Keratinocyte (primary cell): ENCODE data around the gene LRWD1. TPM values are rescaled to one million over a fixed set of nuclear protein-coding genes. Genes with fewer than 3 reads are reported as not detected.

Source experiments
- DNase-seq: peaks from one replicate; pipeline ENCODE4 v3.0.0-alpha.2; 2011; ENCODE audit warnings: low read depth, missing footprints, low spot score
- FAIRE-seq: peaks from 2 replicates; lab custom pipeline; 2011; peaks lifted over from hg19 to GRCh38; lab: Jason Lieb, UNC
- H2AFZ ChIP-seq: 2 replicates; pipeline ENCODE4 v1.6.0; 2012; ENCODE audit warnings: low read length, control low read depth, inconsistent platforms; ENCODE audit not compliant: control insufficient read depth
- H3K27ac ChIP-seq: 2 replicates; pipeline ENCODE4 v1.5.1; 2011; ENCODE audit warnings: low read length; ENCODE audit not compliant: control insufficient read depth, insufficient read depth
- H3K27me3 ChIP-seq: 3 replicates; pipeline ENCODE4 v1.6.0; 2011; ENCODE audit warnings: low read length; ENCODE audit not compliant: control insufficient read depth, insufficient read depth; ENCODE audit errors: extremely low read depth
- H3K36me3 ChIP-seq, 2 experiments: 2 replicates in 1 of 2; 3 replicates in 1 of 2; pipeline ENCODE4 v1.5.1; 2011; ENCODE audit warnings: low read length in 2 of 2, mild to moderate bottlenecking in 1 of 2; ENCODE audit not compliant: control insufficient read depth in 2 of 2, insufficient read depth in 2 of 2; ENCODE audit errors: extremely low read depth in 1 of 2
- H3K4me1 ChIP-seq: 3 replicates; pipeline ENCODE4 v1.5.1; 2011; ENCODE audit warnings: low read length; ENCODE audit not compliant: control insufficient read depth, insufficient read depth; ENCODE audit errors: extremely low read depth
- H3K4me2 ChIP-seq: 3 replicates; pipeline ENCODE4 v1.6.0; 2011; ENCODE audit warnings: low read depth, low read length; ENCODE audit not compliant: control insufficient read depth, insufficient read depth; ENCODE audit errors: extremely low read depth
- H3K4me3 ChIP-seq, 3 experiments: fragments of 200-600 bp in 1 of 3; sonication (generic) in 1 of 3; 2 replicates in 2 of 3; 3 replicates in 1 of 3; pipeline ENCODE4 v1.5.1; 2011 to 2016; ENCODE audit warnings: low read length in 3 of 3, mild to moderate bottlenecking in 3 of 3, control low read depth in 2 of 3, inconsistent platforms in 1 of 3, low read depth in 1 of 3, mixed read lengths in 1 of 3, mixed run types in 1 of 3, moderate library complexity in 1 of 3; ENCODE audit not compliant: control insufficient read depth in 2 of 3, insufficient read depth in 2 of 3; ENCODE audit errors: extremely low read depth in 1 of 3
- H3K79me2 ChIP-seq: 2 replicates; pipeline ENCODE4 v1.6.0; 2012; ENCODE audit warnings: low read length; ENCODE audit not compliant: control insufficient read depth, insufficient read depth
- H3K9ac ChIP-seq: 3 replicates; pipeline ENCODE4 v1.6.0; 2011; ENCODE audit warnings: low read length; ENCODE audit not compliant: control insufficient read depth, insufficient read depth; ENCODE audit errors: extremely low read depth
- H3K9me1 ChIP-seq: 3 replicates; pipeline ENCODE4 v1.6.0; 2011; ENCODE audit warnings: low read length; ENCODE audit not compliant: control insufficient read depth, insufficient read depth; ENCODE audit errors: extremely low read depth
- H3K9me3 ChIP-seq: 2 replicates; pipeline ENCODE4 v1.5.1; 2012; ENCODE audit warnings: low read depth, low read length; ENCODE audit not compliant: control insufficient read depth
- H4K20me1 ChIP-seq: 3 replicates; pipeline ENCODE4 v1.6.0; 2011; ENCODE audit warnings: low read length; ENCODE audit not compliant: control insufficient read depth, insufficient read depth; ENCODE audit errors: extremely low read depth
- CTCF ChIP-seq, 3 experiments: IDR thresholded peaks in 1 of 3; conservative IDR thresholded peaks in 1 of 3; optimal IDR thresholded peaks in 1 of 3; 2 replicates in 2 of 3; 3 replicates in 1 of 3; pipeline versions ENCODE3 to v1.5.1; 2011; ENCODE audit warnings: low read length in 3 of 3, mild to moderate bottlenecking in 3 of 3, moderate library complexity in 2 of 3, control low read depth in 1 of 3, inconsistent platforms in 1 of 3; ENCODE audit not compliant: insufficient read depth in 2 of 3; ENCODE audit errors: extremely low read depth in 1 of 3
- EZH2 ChIP-seq: IDR thresholded peaks from one replicate; pipeline ENCODE4 v1.6.1; 2012; ENCODE audit warnings: inconsistent platforms, mild to moderate bottlenecking, low read length, moderate library complexity
- dilution Hi-C: fragments of 300-500 bp; cut with MboI; formaldehyde crosslinking; loops from one replicate; pipeline ENCODE4 v1.7.0; 2020; ENCODE audit warnings: low sequenced_read_pairs; ENCODE audit not compliant: extremely low pct_ligation_motif_present
- polyA plus RNA-seq, 5 experiments: library from polyadenylated mRNA; depleted of rRNA in 3 of 5; stranded (reverse) in 3 of 5; stranded (forward) in 1 of 5; unstranded in 1 of 5; fragments of >200 nt; gene quantifications; 1 replicate in 1 of 5; 2 replicates in 3 of 5; 3 replicates in 1 of 5; pipeline versions ENCODE4 v1.2.1 to v1.2.3, GENCODE V29; 2011 to 2012; ENCODE audit warnings: missing spikeins in 2 of 5, low read depth in 1 of 5, low replicate concordance in 1 of 5

Gene LRWD1
- polyA plus RNA-seq, 1 donor (not counting 4 experiments of a cell fraction or from before 2014, with no cell fraction given), result 11.3 TPM

- H4K20me1 ChIP-seq, result no peaks in the 10 kb centered on the region
- peak overlapping the region; percentile 71 for H3K9ac ChIP-seq
- H2AFZ ChIP-seq, result peak overlapping the region; percentile 58
- H3K27me3 ChIP-seq, result no peaks in the 10 kb centered on the region
- peak overlapping the region; percentile 70 for H3K27ac ChIP-seq
- DNase-seq (peak; percentile 81), FAIRE-seq (no peak)
- H3K4me3 ChIP-seq, result peak overlapping the region in 1 of 3 experiments; percentile 38
- no peaks in the 10 kb centered on the region for H3K9me1 ChIP-seq
- H3K4me2 ChIP-seq, result peak overlapping the region; percentile 46
- TF ChIP-seq CTCF (optimal IDR thresholded peaks at IDR 0.05 in 1 of 3, IDR thresholded peaks at IDR 0.05 in 1 of 3, conservative IDR thresholded peaks at IDR 0.05 in 1 of 3; ENCODE audit: extremely low read depth in 1 of 3, insufficient read depth in 2 of 3, low read length in 3 of 3) (no peak), EZH2 (no peak)
- H3K36me3 ChIP-seq, result peaks cover 0 to 2% of the 10 kb centered on the region in 2 experiments
- H3K4me1 ChIP-seq, result peaks cover 10% of the 10 kb centered on the region
- dilution Hi-C loops, result no loop called here
- H3K79me2 ChIP-seq, result no peaks in the 10 kb centered on the region
- H3K9me3 ChIP-seq, result no peaks in the 10 kb centered on the region
Measured at GRCh38 chr7:102451371-102452054, 13.3 kb upstream of the LRWD1 start.

- DNase-seq (no peak), FAIRE-seq (no peak)
- H3K36me3 ChIP-seq, result peaks cover 0 to 4% of the 10 kb centered on the region in 2 experiments
- no peaks in the 10 kb centered on the region for H3K27me3 ChIP-seq
- H3K9me1 ChIP-seq, result no peaks in the 10 kb centered on the region
- no peak overlapping the region for H3K27ac ChIP-seq
- dilution Hi-C loops, result no loop called here
- no peaks in the 10 kb centered on the region for H3K9me3 ChIP-seq
- H3K4me2 ChIP-seq, result no peak overlapping the region
- H4K20me1 ChIP-seq, result no peaks in the 10 kb centered on the region
- no peak for TF ChIP-seq CTCF (optimal IDR thresholded peaks at IDR 0.05 in 1 of 3, IDR thresholded peaks at IDR 0.05 in 1 of 3, conservative IDR thresholded peaks at IDR 0.05 in 1 of 3; ENCODE audit: extremely low read depth in 1 of 3, insufficient read depth in 2 of 3, low read length in 3 of 3)
- no peak for TF ChIP-seq EZH2
- H3K9ac ChIP-seq, result no peak overlapping the region
- H2AFZ ChIP-seq, result no peak overlapping the region
- peaks cover 10% of the 10 kb centered on the region for H3K4me1 ChIP-seq
- no peaks in the 10 kb centered on the region for H3K79me2 ChIP-seq
- H3K4me3 ChIP-seq, result no peak overlapping the region
Measured at GRCh38 chr7:102452451-102452850, 12.3 kb upstream of the LRWD1 start.
